Measurements from ENCODE around the gene BCR.

DNA sequence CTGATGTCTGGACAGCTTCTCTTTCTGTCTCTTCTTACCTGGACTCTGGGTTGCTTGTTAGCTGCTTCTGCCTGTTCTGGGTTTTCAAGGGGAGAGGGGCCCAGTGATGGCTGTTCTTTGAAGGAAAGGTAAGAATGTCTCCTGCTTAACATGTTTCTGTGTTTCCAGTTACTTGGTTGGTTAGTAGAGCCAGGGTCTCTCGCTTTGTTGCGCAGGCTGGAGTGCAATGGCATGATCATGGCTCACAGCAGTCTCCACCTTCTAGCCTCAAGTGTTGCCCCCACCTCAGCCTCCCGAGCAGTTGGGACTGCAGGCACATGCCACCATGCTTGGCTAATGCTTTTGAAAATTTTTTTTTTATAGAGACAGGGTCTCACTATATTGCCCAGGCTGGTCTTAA, 126.6 kb downstream of the BCR start:
- no peak for TF ChIP-seq JAZF1 (CRISPR knock-in tag; IDR thresholded peaks at IDR 0.05)
- TF ChIP-seq, protein P1, sequence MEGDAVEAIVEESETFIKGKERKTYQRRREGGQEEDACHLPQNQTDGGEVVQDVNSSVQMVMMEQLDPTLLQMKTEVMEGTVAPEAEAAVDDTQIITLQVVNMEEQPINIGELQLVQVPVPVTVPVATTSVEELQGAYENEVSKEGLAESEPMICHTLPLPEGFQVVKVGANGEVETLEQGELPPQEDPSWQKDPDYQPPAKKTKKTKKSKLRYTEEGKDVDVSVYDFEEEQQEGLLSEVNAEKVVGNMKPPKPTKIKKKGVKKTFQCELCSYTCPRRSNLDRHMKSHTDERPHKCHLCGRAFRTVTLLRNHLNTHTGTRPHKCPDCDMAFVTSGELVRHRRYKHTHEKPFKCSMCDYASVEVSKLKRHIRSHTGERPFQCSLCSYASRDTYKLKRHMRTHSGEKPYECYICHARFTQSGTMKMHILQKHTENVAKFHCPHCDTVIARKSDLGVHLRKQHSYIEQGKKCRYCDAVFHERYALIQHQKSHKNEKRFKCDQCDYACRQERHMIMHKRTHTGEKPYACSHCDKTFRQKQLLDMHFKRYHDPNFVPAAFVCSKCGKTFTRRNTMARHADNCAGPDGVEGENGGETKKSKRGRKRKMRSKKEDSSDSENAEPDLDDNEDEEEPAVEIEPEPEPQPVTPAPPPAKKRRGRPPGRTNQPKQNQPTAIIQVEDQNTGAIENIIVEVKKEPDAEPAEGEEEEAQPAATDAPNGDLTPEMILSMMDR (IDR thresholded peaks at IDR 0.05) = no peak
- TF ChIP-seq, protein P2, sequence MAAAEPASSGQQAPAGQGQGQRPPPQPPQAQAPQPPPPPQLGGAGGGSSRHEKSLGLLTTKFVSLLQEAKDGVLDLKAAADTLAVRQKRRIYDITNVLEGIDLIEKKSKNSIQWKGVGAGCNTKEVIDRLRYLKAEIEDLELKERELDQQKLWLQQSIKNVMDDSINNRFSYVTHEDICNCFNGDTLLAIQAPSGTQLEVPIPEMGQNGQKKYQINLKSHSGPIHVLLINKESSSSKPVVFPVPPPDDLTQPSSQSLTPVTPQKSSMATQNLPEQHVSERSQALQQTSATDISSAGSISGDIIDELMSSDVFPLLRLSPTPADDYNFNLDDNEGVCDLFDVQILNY (CRISPR knock-in tag; IDR thresholded peaks at IDR 0.05) = no peak
- TF ChIP-seq, protein P3, sequence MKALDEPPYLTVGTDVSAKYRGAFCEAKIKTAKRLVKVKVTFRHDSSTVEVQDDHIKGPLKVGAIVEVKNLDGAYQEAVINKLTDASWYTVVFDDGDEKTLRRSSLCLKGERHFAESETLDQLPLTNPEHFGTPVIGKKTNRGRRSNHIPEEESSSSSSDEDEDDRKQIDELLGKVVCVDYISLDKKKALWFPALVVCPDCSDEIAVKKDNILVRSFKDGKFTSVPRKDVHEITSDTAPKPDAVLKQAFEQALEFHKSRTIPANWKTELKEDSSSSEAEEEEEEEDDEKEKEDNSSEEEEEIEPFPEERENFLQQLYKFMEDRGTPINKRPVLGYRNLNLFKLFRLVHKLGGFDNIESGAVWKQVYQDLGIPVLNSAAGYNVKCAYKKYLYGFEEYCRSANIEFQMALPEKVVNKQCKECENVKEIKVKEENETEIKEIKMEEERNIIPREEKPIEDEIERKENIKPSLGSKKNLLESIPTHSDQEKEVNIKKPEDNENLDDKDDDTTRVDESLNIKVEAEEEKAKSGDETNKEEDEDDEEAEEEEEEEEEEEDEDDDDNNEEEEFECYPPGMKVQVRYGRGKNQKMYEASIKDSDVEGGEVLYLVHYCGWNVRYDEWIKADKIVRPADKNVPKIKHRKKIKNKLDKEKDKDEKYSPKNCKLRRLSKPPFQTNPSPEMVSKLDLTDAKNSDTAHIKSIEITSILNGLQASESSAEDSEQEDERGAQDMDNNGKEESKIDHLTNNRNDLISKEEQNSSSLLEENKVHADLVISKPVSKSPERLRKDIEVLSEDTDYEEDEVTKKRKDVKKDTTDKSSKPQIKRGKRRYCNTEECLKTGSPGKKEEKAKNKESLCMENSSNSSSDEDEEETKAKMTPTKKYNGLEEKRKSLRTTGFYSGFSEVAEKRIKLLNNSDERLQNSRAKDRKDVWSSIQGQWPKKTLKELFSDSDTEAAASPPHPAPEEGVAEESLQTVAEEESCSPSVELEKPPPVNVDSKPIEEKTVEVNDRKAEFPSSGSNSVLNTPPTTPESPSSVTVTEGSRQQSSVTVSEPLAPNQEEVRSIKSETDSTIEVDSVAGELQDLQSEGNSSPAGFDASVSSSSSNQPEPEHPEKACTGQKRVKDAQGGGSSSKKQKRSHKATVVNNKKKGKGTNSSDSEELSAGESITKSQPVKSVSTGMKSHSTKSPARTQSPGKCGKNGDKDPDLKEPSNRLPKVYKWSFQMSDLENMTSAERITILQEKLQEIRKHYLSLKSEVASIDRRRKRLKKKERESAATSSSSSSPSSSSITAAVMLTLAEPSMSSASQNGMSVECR (CRISPR knock-in tag; IDR thresholded peaks at IDR 0.05; ENCODE audit: borderline replicate concordance) = no peak
- TF ChIP-seq, protein P4, sequence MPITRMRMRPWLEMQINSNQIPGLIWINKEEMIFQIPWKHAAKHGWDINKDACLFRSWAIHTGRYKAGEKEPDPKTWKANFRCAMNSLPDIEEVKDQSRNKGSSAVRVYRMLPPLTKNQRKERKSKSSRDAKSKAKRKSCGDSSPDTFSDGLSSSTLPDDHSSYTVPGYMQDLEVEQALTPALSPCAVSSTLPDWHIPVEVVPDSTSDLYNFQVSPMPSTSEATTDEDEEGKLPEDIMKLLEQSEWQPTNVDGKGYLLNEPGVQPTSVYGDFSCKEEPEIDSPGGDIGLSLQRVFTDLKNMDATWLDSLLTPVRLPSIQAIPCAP (CRISPR knock-in tag; IDR thresholded peaks at IDR 0.05) = no peak

Measured in WTC11 (cell line).